SK-N-SH (cell line): Measurements from ENCODE around the gene PRKN.

ENCODE experiments used
- ELF1 ChIP-seq: IDR thresholded peaks from 2 replicates; pipeline ENCODE4 v1.4.0; 2012
- FOSL2 ChIP-seq: IDR thresholded peaks from 2 replicates; pipeline ENCODE4 v1.4.0; 2012; ENCODE audit warnings: low read depth, mild to moderate bottlenecking, moderate library complexity, borderline replicate concordance
- GATA2 ChIP-seq: sonication (generic); formaldehyde crosslinking; IDR thresholded peaks from 2 replicates; pipeline ENCODE4 v1.5.0; 2020; ENCODE audit warnings: mild to moderate bottlenecking, missing genetic modification reagents
- NRF1 ChIP-seq: IDR thresholded peaks from 2 replicates; pipeline ENCODE4 v1.6.1; 2012; ENCODE audit warnings: low read depth, mild to moderate bottlenecking, low read length
- POLR2AphosphoS5 ChIP-seq: IDR thresholded peaks from 2 replicates; pipeline ENCODE4 v1.6.1; 2012; ENCODE audit warnings: low read depth, low read length
- RAD21 ChIP-seq: IDR thresholded peaks from 2 replicates; pipeline ENCODE4 v1.6.1; 2012; ENCODE audit warnings: mild to moderate bottlenecking, low read length
- SMC3 ChIP-seq: IDR thresholded peaks from 2 replicates; pipeline ENCODE4 v1.6.1; 2012; ENCODE audit warnings: low read depth, low read length, improper control_type of control experiment
- TAF1 ChIP-seq: IDR thresholded peaks from 2 replicates; pipeline ENCODE4 v1.6.1; 2012; ENCODE audit warnings: low read depth, mild to moderate bottlenecking, low read length, moderate library complexity, borderline replicate concordance
- TCF12 ChIP-seq: IDR thresholded peaks from 2 replicates; pipeline ENCODE4 v1.4.0; 2012
- YY1 ChIP-seq: IDR thresholded peaks from 2 replicates; pipeline ENCODE4 v1.4.0; 2012; ENCODE audit warnings: low read depth, mild to moderate bottlenecking
- TF ChIP-seq, protein P1 (sequence below): fragments of 200-600 bp; sonication (generic); IDR thresholded peaks from 2 replicates; pipeline ENCODE4 v1.6.1; 2017; ENCODE audit warnings: antibody characterized with exemption, mild to moderate bottlenecking, moderate library complexity
- TF ChIP-seq, protein P2 (sequence below): IDR thresholded peaks from 2 replicates; pipeline ENCODE4 v1.6.1; 2012; ENCODE audit warnings: mild to moderate bottlenecking, low read depth, low read length, moderate library complexity
- TF ChIP-seq, protein P3 (sequence below): IDR thresholded peaks from 2 replicates; pipeline ENCODE4 v1.4.0; 2012; ENCODE audit warnings: low read depth, borderline replicate concordance

DNA sequence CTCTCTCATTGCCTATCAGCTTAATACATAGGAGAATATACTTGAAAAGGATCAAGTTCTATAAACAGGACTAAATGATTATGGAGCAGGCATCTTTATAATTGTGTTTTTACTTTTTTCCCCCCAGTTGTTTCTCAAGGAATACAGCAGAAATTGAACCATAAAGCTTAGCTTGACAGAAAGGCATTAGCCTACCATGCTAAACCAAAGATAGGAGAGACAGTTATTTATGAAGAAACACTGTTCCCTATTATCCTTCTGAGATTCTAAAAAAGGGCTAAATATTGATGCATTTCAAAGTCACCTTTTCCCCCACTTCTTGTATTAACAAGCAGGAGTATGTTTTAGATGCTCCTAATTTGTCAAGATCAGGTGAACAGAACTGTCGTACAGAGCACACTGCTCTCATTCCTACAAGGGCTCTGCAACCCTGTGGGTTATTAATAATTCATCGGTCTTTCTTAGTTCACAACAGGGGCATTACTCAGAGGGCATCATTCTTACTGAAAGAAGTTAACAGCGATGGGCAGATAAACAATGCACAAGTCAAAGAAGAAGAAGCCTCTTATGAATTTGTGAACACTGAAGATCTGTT is 38.7 kb downstream of the PRKN start:
- TF ChIP-seq NRF1 (no peak), RAD21 (no peak), TCF12 (no peak), GATA2 (CRISPR knock-in tag) (no peak), ELF1 (no peak), SMC3 (no peak), POLR2AphosphoS5 (no peak), FOSL2 (no peak), TAF1 (no peak), YY1 (no peak)
- TF ChIP-seq, protein P1, sequence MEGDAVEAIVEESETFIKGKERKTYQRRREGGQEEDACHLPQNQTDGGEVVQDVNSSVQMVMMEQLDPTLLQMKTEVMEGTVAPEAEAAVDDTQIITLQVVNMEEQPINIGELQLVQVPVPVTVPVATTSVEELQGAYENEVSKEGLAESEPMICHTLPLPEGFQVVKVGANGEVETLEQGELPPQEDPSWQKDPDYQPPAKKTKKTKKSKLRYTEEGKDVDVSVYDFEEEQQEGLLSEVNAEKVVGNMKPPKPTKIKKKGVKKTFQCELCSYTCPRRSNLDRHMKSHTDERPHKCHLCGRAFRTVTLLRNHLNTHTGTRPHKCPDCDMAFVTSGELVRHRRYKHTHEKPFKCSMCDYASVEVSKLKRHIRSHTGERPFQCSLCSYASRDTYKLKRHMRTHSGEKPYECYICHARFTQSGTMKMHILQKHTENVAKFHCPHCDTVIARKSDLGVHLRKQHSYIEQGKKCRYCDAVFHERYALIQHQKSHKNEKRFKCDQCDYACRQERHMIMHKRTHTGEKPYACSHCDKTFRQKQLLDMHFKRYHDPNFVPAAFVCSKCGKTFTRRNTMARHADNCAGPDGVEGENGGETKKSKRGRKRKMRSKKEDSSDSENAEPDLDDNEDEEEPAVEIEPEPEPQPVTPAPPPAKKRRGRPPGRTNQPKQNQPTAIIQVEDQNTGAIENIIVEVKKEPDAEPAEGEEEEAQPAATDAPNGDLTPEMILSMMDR, result no peak
- TF ChIP-seq, protein P2, sequence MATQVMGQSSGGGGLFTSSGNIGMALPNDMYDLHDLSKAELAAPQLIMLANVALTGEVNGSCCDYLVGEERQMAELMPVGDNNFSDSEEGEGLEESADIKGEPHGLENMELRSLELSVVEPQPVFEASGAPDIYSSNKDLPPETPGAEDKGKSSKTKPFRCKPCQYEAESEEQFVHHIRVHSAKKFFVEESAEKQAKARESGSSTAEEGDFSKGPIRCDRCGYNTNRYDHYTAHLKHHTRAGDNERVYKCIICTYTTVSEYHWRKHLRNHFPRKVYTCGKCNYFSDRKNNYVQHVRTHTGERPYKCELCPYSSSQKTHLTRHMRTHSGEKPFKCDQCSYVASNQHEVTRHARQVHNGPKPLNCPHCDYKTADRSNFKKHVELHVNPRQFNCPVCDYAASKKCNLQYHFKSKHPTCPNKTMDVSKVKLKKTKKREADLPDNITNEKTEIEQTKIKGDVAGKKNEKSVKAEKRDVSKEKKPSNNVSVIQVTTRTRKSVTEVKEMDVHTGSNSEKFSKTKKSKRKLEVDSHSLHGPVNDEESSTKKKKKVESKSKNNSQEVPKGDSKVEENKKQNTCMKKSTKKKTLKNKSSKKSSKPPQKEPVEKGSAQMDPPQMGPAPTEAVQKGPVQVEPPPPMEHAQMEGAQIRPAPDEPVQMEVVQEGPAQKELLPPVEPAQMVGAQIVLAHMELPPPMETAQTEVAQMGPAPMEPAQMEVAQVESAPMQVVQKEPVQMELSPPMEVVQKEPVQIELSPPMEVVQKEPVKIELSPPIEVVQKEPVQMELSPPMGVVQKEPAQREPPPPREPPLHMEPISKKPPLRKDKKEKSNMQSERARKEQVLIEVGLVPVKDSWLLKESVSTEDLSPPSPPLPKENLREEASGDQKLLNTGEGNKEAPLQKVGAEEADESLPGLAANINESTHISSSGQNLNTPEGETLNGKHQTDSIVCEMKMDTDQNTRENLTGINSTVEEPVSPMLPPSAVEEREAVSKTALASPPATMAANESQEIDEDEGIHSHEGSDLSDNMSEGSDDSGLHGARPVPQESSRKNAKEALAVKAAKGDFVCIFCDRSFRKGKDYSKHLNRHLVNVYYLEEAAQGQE, result no peak
- TF ChIP-seq, protein P3, sequence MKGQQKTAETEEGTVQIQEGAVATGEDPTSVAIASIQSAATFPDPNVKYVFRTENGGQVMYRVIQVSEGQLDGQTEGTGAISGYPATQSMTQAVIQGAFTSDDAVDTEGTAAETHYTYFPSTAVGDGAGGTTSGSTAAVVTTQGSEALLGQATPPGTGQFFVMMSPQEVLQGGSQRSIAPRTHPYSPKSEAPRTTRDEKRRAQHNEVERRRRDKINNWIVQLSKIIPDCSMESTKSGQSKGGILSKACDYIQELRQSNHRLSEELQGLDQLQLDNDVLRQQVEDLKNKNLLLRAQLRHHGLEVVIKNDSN, result no peak
